ENCODE data around the gene DCAF11.

GRCh38 chr14:24130380-24130716 lies 15.8 kb downstream of the DCAF11 start, which contains the start of gene FITM1:
- TF ChIP-seq POLR2A (IDR thresholded peaks at IDR 0.05): no peak
- TF ChIP-seq POLR2AphosphoS5 (IDR thresholded peaks at IDR 0.05): no peak
- TF ChIP-seq, protein P1, sequence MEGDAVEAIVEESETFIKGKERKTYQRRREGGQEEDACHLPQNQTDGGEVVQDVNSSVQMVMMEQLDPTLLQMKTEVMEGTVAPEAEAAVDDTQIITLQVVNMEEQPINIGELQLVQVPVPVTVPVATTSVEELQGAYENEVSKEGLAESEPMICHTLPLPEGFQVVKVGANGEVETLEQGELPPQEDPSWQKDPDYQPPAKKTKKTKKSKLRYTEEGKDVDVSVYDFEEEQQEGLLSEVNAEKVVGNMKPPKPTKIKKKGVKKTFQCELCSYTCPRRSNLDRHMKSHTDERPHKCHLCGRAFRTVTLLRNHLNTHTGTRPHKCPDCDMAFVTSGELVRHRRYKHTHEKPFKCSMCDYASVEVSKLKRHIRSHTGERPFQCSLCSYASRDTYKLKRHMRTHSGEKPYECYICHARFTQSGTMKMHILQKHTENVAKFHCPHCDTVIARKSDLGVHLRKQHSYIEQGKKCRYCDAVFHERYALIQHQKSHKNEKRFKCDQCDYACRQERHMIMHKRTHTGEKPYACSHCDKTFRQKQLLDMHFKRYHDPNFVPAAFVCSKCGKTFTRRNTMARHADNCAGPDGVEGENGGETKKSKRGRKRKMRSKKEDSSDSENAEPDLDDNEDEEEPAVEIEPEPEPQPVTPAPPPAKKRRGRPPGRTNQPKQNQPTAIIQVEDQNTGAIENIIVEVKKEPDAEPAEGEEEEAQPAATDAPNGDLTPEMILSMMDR (IDR thresholded peaks at IDR 0.05): no peak

All from breast epithelium (tissue), 3 donors.